ENCODE results near the gene CDK13. TPM values are rescaled to one million over a fixed set of nuclear protein-coding genes. Genes with fewer than 3 reads are reported as not detected.

Gene CDK13
- polyA plus RNA-seq, 2 of the 4 experiments (the other 2 are of a cell fraction): 18.2 to 39.6 TPM

- no peak for DNase-seq (ENCODE audit: low read depth in 1 of 2, low spot score in 1 of 2)
These were observed 50.8 kb downstream of the CDK13 start for GRCh38 chr7:40000734-40001315.

GRCh38 chr7:40001649-40002048 is 51.6 kb downstream of the CDK13 start:
- H3K4me3 ChIP-seq: no peak overlapping the region
- peaks cover 27% of the 10 kb centered on the region for H3K4me1 ChIP-seq
- H3K4me2 ChIP-seq: no peak overlapping the region
- FAIRE-seq (no peak), DNase-seq (ENCODE audit: low read depth in 1 of 2, low spot score in 1 of 2) (no peak), ATAC-seq (no peak)
- H3K27ac ChIP-seq: no peak overlapping the region
- POLR2A ChIA-PET: no interaction called here
- WGBS (ENCODE audit: missing lambda C conversion rate): 92% methylated on average over 3 of the region's 3 CpGs
- CTCF ChIA-PET: no interaction called here
- no peaks in the 10 kb centered on the region for H3K9me3 ChIP-seq
- no peak for TF ChIP-seq JUN (IDR thresholded peaks at IDR 0.05)

More at GRCh38 chr7:40000734-40001315, 50.8 kb downstream of the CDK13 start:
- ATAC-seq (no peak), FAIRE-seq (no peak)
- H3K9me3 ChIP-seq: no peaks in the 10 kb centered on the region
- 82% methylated on average over 6 of the region's 6 CpGs for WGBS (ENCODE audit: missing lambda C conversion rate)
- H3K4me1 ChIP-seq: peaks cover 19% of the 10 kb centered on the region
- no peak overlapping the region; a peak in 2 of 6 replicates for H3K27ac ChIP-seq
- POLR2A ChIA-PET: no interaction called here
- H3K4me3 ChIP-seq: no peak overlapping the region
- H3K4me2 ChIP-seq: peak overlapping the region; percentile 24; the same call in 2 of the 3 replicates
- CTCF ChIA-PET: interaction anchor here (0.6 to 1.6 kb wide), 3 partner anchors 8 to 105 kb away, joined by 3 to 9 read pairs (median 4); no protein-coding TSS in a partner anchor
- TF ChIP-seq TP53 (CRISPR knock-in tag; IDR thresholded peaks at IDR 0.05) (no peak), ESRRA (IDR thresholded peaks at IDR 0.05; ENCODE audit: borderline replicate concordance, low read length) (no peak), MAFK (IDR thresholded peaks at IDR 0.05; ENCODE audit: partially characterized antibody) (peak; percentile 42), FOSL2 (IDR thresholded peaks at IDR 0.05) (no peak), FOSL2 (CRISPR knock-in tag; IDR thresholded peaks at IDR 0.05) (0 out of 2 replicates have a peak, but pooled peaks have one; percentile 6), RCOR1 (IDR thresholded peaks at IDR 0.05; ENCODE audit: low read depth, low read length) (no peak), HOXB5 (CRISPR knock-in tag; IDR thresholded peaks at IDR 0.05) (no peak), MYC (IDR thresholded peaks at IDR 0.05; ENCODE audit: borderline replicate concordance, low read length) (no peak), ZNF302 (CRISPR knock-in tag; IDR thresholded peaks at IDR 0.05) (no peak)

GRCh38 chr7:40003597-40003996 is 53.5 kb downstream of the CDK13 start:
- FAIRE-seq: no peak
- peaks cover 45% of the 10 kb centered on the region for H3K4me1 ChIP-seq
- DNase-seq (ENCODE audit: low read depth in 1 of 2, low spot score in 1 of 2): no peak
- H3K27ac ChIP-seq: no peak overlapping the region
- CTCF ChIA-PET: interaction anchor here (0.6 to 1.3 kb wide), 4 partner anchors 9 to 48 kb away, joined by 3 to 4 read pairs (median 3); no protein-coding TSS in a partner anchor
- POLR2A ChIA-PET: no interaction called here
- no peak overlapping the region for H3K4me2 ChIP-seq
- H3K9me3 ChIP-seq: no peaks in the 10 kb centered on the region
- WGBS (ENCODE audit: missing lambda C conversion rate): 90% methylated on average over 4 of the region's 4 CpGs
- no peak overlapping the region for H3K4me3 ChIP-seq
- ATAC-seq: no peak
- TF ChIP-seq ZNF302 (CRISPR knock-in tag; IDR thresholded peaks at IDR 0.05) (no peak), PHF8 (IDR thresholded peaks at IDR 0.05; ENCODE audit: borderline replicate concordance, low read depth) (no peak), ZSCAN20 (CRISPR knock-in tag; IDR thresholded peaks at IDR 0.05) (no peak), FOSL2 (IDR thresholded peaks at IDR 0.05) (no peak), FOSL2 (CRISPR knock-in tag; IDR thresholded peaks at IDR 0.05) (no peak), JUN (IDR thresholded peaks at IDR 0.05) (no peak), POLR2AphosphoS2 (conservative IDR thresholded peaks at IDR 0.05; ENCODE audit: low read length) (no peak), CEBPB (IDR thresholded peaks at IDR 0.05) (no peak), CBX2 (IDR thresholded peaks at IDR 0.05; ENCODE audit: borderline replicate concordance, low read depth) (no peak), SMC3 (IDR thresholded peaks at IDR 0.05) (no peak), E2F6 (IDR thresholded peaks at IDR 0.05; ENCODE audit: borderline replicate concordance, low read depth) (no peak), ZFP36 (IDR thresholded peaks at IDR 0.05; ENCODE audit: borderline replicate concordance, partially characterized antibody) (no peak), MYC (IDR thresholded peaks at IDR 0.05; ENCODE audit: borderline replicate concordance, low read length) (no peak), USF2 (IDR thresholded peaks at IDR 0.05) (no peak), FOXS1 (CRISPR knock-in tag; IDR thresholded peaks at IDR 0.05) (no peak)

All from A549 (cell line).